HG02885 (cell line): Measurements from ENCODE around the gene FAM222A.

ENCODE experiments used
- ATAC-seq: cut with Tn5 transposase; IDR thresholded peaks from one replicate; pipeline ENCODE4 v1.9.1; 2021; ENCODE audit warnings: mild to moderate bottlenecking; ENCODE audit not compliant: unreplicated experiment, poor library complexity

FAM222A gene

GRCh38 chr12:109713187-109714070 is at the start of gene FAM222A:
Gene FAM222A (plus strand): TSS chr12:109713825. CDS start chr12:109744147, 30,322 bp downstream.
- peak; percentile 87 for ATAC-seq

DNA sequence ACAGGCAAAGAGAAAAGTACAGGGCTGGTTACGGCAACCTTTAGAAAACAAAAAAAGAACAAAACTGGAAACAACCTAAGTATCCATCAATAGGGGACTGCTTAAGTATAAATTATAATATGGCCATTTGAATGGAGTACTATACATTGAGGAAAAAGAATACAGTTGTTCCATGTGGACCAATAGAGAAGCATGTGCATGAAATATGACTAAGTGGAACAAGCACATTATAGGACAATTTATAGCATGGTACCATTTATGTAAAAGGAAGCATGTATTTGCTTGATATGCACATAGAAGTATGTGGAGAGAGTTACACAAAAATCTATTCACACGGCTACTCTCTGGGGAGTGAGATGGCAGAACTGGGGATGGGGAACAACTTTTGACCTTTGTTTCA is 49.2 kb upstream of the FAM222A start:
- no peak for ATAC-seq

DNA sequence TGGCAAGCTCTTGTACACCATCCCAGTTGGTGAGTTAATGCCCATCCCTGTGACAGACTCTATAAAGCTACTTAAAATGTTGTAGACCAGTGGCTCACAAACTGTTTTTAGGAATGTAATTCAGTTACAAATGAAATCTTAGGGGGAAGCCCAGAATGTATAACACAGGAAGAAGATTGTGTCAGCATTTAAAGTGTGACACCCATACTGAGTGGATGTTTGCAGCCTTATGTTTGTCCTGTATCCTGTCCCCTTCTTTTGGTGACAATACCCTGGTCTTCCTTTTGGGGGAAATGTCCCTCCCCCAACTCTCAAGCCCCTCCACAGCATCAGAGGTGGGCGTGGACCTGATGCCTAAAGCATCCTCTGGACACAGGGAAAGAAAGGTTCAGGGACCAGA is 47.6 kb upstream of the FAM222A start:
- no peak for ATAC-seq

DNA sequence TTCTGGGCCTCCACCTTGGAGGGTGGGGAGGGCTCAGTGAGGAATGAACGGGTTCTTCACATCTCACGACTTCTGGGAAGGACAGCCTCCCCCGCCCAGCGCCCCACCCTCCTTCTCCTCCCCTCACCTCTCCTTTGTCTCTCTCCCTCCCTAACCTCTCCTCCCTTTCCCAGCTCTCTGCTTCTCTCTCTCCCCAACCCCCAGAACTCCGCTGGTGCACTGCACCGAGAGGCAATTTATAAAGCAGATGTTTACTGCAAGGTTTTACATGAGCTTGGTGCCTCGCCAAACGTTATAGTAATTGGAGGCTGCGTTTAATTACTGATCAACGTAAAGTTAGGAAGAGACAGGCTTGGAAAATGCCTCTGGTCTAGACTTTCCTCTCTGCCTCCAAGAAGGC is 42.9 kb upstream of the FAM222A start:
- no peak for ATAC-seq

GRCh38 chr12:109671502-109671901 is 42.1 kb upstream of the FAM222A start:
- no peak for ATAC-seq

- no peak for ATAC-seq
Measured at GRCh38 chr12:109673379-109673778, 40.2 kb upstream of the FAM222A start.

GRCh38 chr12:109673884-109674283 is 39.7 kb upstream of the FAM222A start:
- ATAC-seq = no peak

- ATAC-seq = no peak
Measured at GRCh38 chr12:109675411-109675810, 38.2 kb upstream of the FAM222A start.

DNA sequence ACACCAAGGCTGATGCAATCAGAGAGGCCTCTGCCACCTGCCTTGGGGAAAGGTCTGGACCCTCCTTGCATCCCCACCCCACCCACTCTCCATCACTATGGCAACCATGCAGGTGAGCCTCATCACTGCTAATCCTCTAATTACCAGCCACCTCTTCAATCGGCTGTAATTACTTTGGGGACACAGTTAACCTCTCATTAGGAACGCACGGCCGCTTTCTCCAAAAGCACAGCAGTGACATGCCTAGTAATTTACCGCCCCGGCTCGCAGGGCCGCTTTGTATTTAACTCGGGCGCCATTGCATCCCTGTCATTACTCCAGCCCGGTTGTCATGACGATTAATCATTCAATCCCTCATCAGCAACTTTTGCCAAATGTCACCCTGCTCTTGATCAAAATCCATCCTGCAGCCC is 36.3 kb upstream of the FAM222A start:
- no peak for ATAC-seq

DNA sequence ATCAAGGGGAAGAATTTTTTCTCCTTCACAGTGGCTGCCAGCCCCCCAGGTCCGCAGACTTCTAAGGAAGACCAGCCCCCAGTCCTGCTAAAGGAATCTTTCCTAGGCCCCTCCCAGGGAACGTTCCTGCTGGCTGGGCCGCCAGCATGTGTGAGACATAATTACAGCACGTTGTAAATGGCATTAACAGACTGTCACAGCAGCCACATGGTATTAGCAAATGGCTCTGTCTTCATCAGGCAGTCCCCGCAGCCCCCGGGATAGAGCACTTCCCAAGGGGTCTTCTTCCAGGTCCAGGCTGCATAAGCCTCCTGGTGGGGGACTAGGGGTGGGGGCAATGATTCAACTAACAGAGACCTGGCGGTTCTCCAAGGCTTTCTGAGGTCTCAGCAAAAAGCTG is 34.9 kb upstream of the FAM222A start:
- ATAC-seq = no peak

DNA sequence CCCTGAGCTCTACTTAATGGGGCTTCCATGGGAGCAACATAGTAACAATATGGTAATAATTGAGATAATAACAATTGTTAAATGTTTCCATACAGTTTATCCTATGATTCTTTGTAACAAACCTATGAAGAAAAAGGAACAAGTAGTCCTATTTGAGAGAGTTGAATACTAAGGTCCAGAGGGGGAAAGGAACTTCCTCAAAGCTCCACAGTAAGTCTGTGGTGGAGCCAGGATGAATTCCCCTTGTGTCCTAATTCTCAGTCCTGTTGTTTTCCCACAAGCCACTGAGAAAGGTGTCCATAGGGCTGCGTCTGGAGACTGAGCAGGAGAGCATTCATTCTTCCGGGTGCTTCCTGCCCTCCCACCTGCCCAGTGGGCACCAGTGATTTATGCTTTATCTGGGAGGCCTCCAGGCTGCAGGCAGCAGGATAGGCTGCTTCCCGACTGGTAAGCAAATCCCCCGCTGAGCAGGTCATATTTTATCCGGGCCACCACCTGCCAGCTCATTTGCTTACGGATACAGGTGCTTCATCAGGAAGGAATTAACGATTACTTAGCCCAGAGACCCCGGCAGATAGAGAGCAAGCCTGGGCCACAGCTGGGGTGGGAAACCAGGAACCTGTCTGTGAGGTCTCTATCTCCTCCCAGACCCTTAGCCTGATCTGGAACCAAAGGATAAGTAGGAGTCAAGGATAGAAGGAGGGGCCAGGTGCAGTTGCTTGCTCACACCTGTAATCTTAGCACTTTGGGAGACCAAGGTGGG is 33.9 kb upstream of the FAM222A start:
- ATAC-seq = no peak

DNA sequence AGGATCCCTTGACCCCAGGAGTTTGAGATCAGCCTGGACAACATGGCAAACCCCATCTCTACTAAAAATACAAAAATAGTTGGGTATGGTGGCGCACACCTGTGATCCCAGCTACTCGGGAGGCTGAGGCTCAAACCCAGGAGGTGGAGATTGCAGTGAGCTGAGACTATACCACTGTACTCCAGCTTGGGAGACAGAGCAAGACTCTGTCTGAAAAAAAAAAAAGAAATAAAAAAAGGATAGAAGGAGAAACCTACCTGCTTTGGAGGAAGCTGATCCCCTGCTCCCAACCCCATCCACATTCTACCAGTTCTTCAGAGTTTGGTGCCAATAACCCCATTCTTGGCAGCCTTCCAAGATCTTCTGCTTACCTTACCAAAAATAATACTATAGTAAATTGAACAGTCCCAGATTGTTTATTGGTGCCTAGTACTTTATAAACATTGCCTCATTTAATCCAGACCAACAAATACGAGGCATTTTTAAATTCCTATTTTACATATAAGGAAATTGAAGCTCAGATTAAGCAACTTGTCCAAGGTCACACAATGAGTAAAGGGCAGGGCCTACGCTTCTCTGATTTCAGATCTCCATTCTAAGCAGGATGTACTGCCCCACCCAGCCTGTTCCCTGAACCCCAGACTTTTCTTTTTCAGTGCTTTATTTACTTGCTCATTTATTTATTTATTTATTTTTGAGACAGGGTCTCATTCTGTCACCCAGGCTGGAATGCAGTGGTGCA is 33.2 kb upstream of the FAM222A start:
- ATAC-seq = no peak

- no peak for ATAC-seq
Measured at GRCh38 chr12:109681986-109682707, 31.5 kb upstream of the FAM222A start.

GRCh38 chr12:109682708-109683060 is 30.9 kb upstream of the FAM222A start:
- ATAC-seq = no peak

- no peak for ATAC-seq
Measured at GRCh38 chr12:109683316-109683715, 30.3 kb upstream of the FAM222A start.

DNA sequence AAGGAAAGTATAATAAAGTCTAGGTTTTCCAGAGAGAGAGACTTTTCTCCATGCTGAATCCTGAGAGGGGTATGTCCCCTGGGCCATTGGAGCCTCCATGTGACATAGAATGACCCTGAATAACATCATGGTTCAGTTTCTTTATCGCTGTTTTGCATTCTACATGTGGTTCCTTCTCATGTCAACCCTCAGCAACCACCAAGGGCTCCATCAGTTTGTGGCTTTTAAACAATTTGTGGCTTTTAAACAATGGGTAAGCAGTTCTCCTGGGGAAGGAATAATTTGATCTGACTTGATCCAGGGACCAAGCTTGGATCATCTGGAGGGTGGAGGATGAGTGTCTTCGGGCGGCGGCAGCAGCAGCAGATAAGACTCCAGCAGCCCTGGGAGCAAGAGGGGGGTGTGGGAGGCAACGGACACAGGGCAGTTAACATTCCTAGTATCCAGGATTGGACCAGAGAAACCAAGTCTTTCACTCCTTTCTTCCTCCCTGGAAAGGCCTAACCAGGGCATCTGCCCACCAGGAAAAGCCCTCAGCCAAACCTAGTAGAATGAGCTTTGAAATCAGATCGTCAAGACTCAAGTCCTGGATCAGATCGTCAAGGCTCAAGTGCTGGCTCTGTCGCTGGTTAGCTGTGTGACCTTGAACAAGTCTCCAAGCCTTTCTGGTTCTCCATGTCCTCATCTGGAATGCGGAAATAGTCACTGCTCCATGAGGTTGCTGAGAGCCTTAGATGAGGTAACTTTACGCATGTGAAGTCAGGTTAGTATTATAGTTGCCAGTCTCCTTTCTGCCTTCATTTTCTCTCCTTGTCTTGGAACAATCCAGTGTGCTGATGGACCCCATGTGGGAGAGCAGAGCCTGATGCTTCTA is 27.8 kb upstream of the FAM222A start:
- no peak for ATAC-seq

DNA sequence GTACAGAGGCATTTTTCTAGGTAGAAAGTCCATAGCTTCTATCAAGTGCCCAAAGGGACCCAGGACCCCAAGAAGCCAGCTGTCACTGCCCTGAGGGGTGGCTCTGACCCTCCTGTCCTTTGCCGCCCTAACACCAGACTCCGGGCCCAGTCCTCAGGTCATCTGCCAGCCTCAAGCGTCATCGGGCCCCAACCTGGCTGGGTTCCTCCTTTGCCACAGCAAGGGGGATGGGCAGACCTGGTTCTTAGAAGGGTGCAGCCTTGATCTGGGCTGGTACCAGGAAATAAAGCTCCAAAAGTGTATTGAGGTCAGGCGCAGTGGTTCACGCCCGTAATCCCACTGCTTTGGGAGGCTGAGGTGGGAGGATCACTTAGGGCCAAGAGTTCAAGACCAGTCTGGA is 27.1 kb upstream of the FAM222A start:
- no peak for ATAC-seq

DNA sequence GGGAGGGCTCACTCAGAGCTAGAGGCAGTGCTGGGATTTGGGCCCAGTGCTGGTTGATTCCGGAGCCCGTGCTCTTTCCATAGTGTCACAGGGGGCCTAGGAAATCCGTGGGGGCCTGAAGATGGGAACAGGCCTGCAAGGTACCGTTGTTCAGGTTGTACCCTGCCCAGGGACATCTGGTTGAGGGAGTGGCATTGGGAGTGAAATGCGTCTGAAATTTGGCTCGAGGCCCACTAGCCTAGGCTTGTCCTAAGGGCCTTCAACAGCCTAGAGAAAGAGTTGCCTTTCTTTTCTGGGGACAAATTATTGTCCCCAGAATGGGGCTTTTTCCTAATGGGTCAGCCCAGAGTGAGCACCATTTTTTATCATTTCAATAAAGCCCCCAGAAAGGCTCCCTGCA is 26.4 kb upstream of the FAM222A start:
- no peak for ATAC-seq

- ATAC-seq = no peak
Measured at GRCh38 chr12:109689426-109689825, 24.2 kb upstream of the FAM222A start.
